ENCODE data around the gene NUAK2.
"Not testable (repeated sequence)": the region's sequence is repeated elsewhere in the genome, so short reads cannot be mapped to it uniquely, and the experiment has no call there.

Gene NUAK2

DNA sequence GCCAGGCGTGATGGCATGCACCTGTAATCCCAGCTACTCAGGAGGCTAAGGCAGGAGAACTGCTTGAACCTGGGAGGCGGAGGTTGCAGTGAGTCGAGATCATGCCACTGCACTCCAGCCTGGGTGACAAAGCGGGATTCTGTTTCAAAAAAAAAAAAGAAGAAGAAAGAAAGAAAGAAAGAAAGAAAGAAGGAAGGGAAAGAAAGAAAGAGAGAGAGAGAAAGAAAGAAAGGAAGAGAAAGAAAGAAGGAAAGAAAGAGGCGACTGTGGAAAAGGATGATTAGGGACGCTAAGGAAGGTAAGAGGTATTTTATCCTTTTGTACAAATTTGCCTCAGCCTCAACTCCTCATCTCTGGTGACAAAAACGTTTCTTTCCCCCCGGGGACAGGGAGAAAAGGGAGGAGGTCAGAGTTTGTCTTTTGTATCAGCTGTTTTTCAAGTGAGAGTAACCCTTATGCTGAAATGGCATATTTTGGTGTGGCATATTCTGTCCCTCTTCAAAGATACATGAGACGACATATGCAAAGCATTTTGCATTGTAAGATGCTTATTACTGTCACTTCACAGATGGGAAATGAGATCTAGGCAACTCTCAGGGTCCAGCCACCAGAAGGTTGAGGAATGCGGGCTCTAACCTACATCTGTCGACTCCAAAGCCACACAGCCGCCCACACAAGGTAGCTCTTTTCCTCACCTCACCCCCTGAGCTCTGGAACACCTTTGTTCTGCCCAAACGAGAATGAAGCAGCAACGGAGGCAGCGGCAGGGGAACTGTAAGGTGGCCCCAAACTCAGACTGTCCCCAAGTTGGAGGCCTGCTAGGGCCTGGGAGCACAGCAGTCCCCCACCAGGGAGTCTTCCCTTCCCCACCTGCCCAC, 38.0 kb downstream of the NUAK2 start:
- DNase-seq (ENCODE audit: low spot score) = no peak
- no peaks in the 10 kb centered on the region for H3K27me3 ChIP-seq (ENCODE audit: insufficient read depth, poor library complexity, severe bottlenecking)
- no peak for ATAC-seq (ENCODE audit: low read depth)
- H3K4me1 ChIP-seq (ENCODE audit: insufficient read depth, poor library complexity, severe bottlenecking) = peaks cover 23% of the 10 kb centered on the region
- peak overlapping the region; percentile 92 for H3K27ac ChIP-seq (ENCODE audit: poor library complexity, severe bottlenecking)
- no peaks in the 10 kb centered on the region for H3K36me3 ChIP-seq (ENCODE audit: low read depth)
- no peak overlapping the region for H3K4me3 ChIP-seq (ENCODE audit: severe bottlenecking)
- TF ChIP-seq, protein P1, sequence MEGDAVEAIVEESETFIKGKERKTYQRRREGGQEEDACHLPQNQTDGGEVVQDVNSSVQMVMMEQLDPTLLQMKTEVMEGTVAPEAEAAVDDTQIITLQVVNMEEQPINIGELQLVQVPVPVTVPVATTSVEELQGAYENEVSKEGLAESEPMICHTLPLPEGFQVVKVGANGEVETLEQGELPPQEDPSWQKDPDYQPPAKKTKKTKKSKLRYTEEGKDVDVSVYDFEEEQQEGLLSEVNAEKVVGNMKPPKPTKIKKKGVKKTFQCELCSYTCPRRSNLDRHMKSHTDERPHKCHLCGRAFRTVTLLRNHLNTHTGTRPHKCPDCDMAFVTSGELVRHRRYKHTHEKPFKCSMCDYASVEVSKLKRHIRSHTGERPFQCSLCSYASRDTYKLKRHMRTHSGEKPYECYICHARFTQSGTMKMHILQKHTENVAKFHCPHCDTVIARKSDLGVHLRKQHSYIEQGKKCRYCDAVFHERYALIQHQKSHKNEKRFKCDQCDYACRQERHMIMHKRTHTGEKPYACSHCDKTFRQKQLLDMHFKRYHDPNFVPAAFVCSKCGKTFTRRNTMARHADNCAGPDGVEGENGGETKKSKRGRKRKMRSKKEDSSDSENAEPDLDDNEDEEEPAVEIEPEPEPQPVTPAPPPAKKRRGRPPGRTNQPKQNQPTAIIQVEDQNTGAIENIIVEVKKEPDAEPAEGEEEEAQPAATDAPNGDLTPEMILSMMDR (IDR thresholded peaks at IDR 0.05; ENCODE audit: poor library complexity, severe bottlenecking) = no peak
- H3K9me3 ChIP-seq (ENCODE audit: severe bottlenecking) = no peaks in the 10 kb centered on the region

- DNase-seq (ENCODE audit: low spot score); H3K36me3 ChIP-seq (ENCODE audit: low read depth); ATAC-seq (ENCODE audit: low read depth); H3K27me3 ChIP-seq (ENCODE audit: insufficient read depth, poor library complexity, severe bottlenecking); H3K9me3 ChIP-seq (ENCODE audit: severe bottlenecking); H3K4me3 ChIP-seq (ENCODE audit: severe bottlenecking): not testable (repeated sequence)
- Histone ChIP-seq H3K27ac (ENCODE audit: poor library complexity, severe bottlenecking) (peak overlapping the region; percentile 5), H3K4me1 (ENCODE audit: insufficient read depth, poor library complexity, severe bottlenecking) (peaks cover 26% of the 10 kb centered on the region)
Observed at GRCh38 chr1:205280666-205281395, 40.7 kb downstream of the NUAK2 start.

DNA sequence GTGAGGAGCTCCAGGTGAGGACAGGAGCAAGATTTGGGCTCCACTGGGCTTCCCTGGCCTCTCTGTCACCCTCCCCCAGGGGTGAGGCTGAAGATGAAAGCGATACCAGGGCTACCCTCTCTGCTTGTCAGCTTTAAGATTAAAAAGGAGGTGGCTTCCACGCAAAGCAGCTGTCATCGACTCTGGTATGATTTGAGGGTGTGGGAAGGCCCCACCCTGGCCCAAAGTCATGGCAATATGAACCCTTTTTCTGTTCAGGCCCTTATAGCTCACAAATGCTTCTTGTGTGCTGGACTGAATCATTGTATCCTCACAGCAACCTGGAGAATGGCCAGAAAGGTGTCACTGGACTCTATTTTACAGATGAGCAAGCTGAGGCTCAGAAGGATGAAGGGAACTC, 41.6 kb downstream of the NUAK2 start:
- Histone ChIP-seq H3K27me3 (ENCODE audit: insufficient read depth, poor library complexity, severe bottlenecking) (no peaks in the 10 kb centered on the region), H3K36me3 (ENCODE audit: low read depth) (no peaks in the 10 kb centered on the region), H3K9me3 (ENCODE audit: severe bottlenecking) (no peaks in the 10 kb centered on the region), H3K4me3 (ENCODE audit: severe bottlenecking) (no peak overlapping the region), H3K4me1 (ENCODE audit: insufficient read depth, poor library complexity, severe bottlenecking) (peaks cover 20% of the 10 kb centered on the region), H3K27ac (ENCODE audit: poor library complexity, severe bottlenecking) (peak overlapping the region; percentile 5)
- TF ChIP-seq, protein P1 (IDR thresholded peaks at IDR 0.05; ENCODE audit: poor library complexity, severe bottlenecking) = no peak
- ATAC-seq (ENCODE audit: low read depth) (no peak), DNase-seq (ENCODE audit: low spot score) (no peak)

GRCh38 chr1:205276689-205277065, 44.9 kb downstream of the NUAK2 start:
- TF ChIP-seq, protein P1 (IDR thresholded peaks at IDR 0.05; ENCODE audit: poor library complexity, severe bottlenecking) = no peak
- Histone ChIP-seq H3K9me3 (ENCODE audit: severe bottlenecking) (no peaks in the 10 kb centered on the region), H3K4me3 (ENCODE audit: severe bottlenecking) (no peak overlapping the region), H3K36me3 (ENCODE audit: low read depth) (no peaks in the 10 kb centered on the region), H3K4me1 (ENCODE audit: insufficient read depth, poor library complexity, severe bottlenecking) (peaks cover 8% of the 10 kb centered on the region), H3K27me3 (ENCODE audit: insufficient read depth, poor library complexity, severe bottlenecking) (no peaks in the 10 kb centered on the region), H3K27ac (ENCODE audit: poor library complexity, severe bottlenecking) (peak overlapping the region; percentile 39)
- DNase-seq (ENCODE audit: low spot score) = no peak
- no peak; the same call in 2 of the 3 replicates for ATAC-seq (ENCODE audit: low read depth)

GRCh38 chr1:205275916-205276688, 45.4 kb downstream of the NUAK2 start:
- no peaks in the 10 kb centered on the region for H3K27me3 ChIP-seq (ENCODE audit: insufficient read depth, poor library complexity, severe bottlenecking)
- H3K36me3 ChIP-seq (ENCODE audit: low read depth) = no peaks in the 10 kb centered on the region
- H3K4me1 ChIP-seq (ENCODE audit: insufficient read depth, poor library complexity, severe bottlenecking) = peaks cover 8% of the 10 kb centered on the region
- TF ChIP-seq, protein P1 (IDR thresholded peaks at IDR 0.05; ENCODE audit: poor library complexity, severe bottlenecking) = no peak
- peak overlapping the region; percentile 39 for H3K27ac ChIP-seq (ENCODE audit: poor library complexity, severe bottlenecking)
- H3K9me3 ChIP-seq (ENCODE audit: severe bottlenecking) = no peaks in the 10 kb centered on the region
- no peak overlapping the region for H3K4me3 ChIP-seq (ENCODE audit: severe bottlenecking)
- no peak for DNase-seq (ENCODE audit: low spot score)
- peak; percentile 40 for ATAC-seq (ENCODE audit: low read depth)
